A549 (cell line): ENCODE results near the gene CRADD. TPM values are rescaled to one million over a fixed set of nuclear protein-coding genes. Genes with fewer than 3 reads are reported as not detected.

ENCODE experiments used
- ATAC-seq, 2 experiments: fragments of 200-7000 bp in 1 of 2; fragments of >200 bp in 1 of 2; cut with Nextera tagmentation in 1 of 2; cut with Tn5 transposase in 1 of 2; 3 replicates each; pipeline versions ENCODE4 v1.8.0 to v1.9.1; 2018 to 2020; ENCODE audit warnings: mild to moderate bottlenecking in 1 of 2, moderate library complexity in 1 of 2
- CTCF ChIA-PET: fragments of 300-600 bp; sonication (Branson Sonifier 250); formaldehyde crosslinking; extraction: SDS; loops from one replicate; lab custom pipeline; 2021; ENCODE audit warnings: antibody characterized with exemption, inconsistent platforms; lab: Yijun Ruan, JAX
- POLR2A ChIA-PET: fragments of 350-600 bp; formaldehyde crosslinking; extraction: SDS; loops from one replicate; lab custom pipeline; 2021; ENCODE audit warnings: antibody characterized with exemption, inconsistent platforms; lab: Yijun Ruan, JAX
- DNase-seq, 2 experiments: peaks; one replicate each; pipeline versions ENCODE4 v3.0.0 to v3.0.0-alpha.2; 2011 to 2016; ENCODE audit warnings: low read depth in 1 of 2, low spot score in 1 of 2
- FAIRE-seq: peaks from 2 replicates; lab custom pipeline; 2011; peaks lifted over from hg19 to GRCh38; lab: Jason Lieb, UNC
- H3K27ac ChIP-seq, 2 experiments: fragments of >200 bp; sonication (Bioruptor Twin); formaldehyde crosslinking; 3 replicates each; pipeline ENCODE4 v1.5.1; 2016 to 2017
- H3K4me1 ChIP-seq: fragments of >200 bp; sonication (Bioruptor Twin); formaldehyde crosslinking; 3 replicates; pipeline ENCODE4 v1.6.1; 2016
- H3K4me2 ChIP-seq: fragments of >200 bp; sonication (Bioruptor Twin); formaldehyde crosslinking; 3 replicates; pipeline ENCODE4 v1.6.1; 2016
- H3K4me3 ChIP-seq: fragments of >200 bp; sonication (Bioruptor Twin); formaldehyde crosslinking; 3 replicates; pipeline ENCODE4 v1.5.1; 2016
- H3K9me3 ChIP-seq: fragments of >200 bp; sonication (Bioruptor Twin); formaldehyde crosslinking; 3 replicates; pipeline ENCODE4 v1.6.1; 2016
- BCL3 ChIP-seq: fragments of >200 bp; sonication (Bioruptor Twin); formaldehyde crosslinking; IDR thresholded peaks from 3 replicates; pipeline ENCODE4 v1.6.1; 2016
- BHLHE40 ChIP-seq: IDR thresholded peaks from 2 replicates; pipeline ENCODE4 v1.6.1; 2012; ENCODE audit warnings: low read depth, low read length, inconsistent platforms
- CBX2 ChIP-seq: fragments of 200-600 bp; sonication (generic); IDR thresholded peaks from 2 replicates; pipeline ENCODE4 v1.6.1; 2016; ENCODE audit warnings: low read depth, mild to moderate bottlenecking, borderline replicate concordance
- CBX8 ChIP-seq: fragments of 200-600 bp; sonication (generic); IDR thresholded peaks from 2 replicates; pipeline ENCODE4 v1.6.1; 2016
- CEBPB ChIP-seq, 2 experiments: fragments of >200 bp in 1 of 2; sonication (Bioruptor Twin) in 1 of 2; formaldehyde crosslinking in 1 of 2; IDR thresholded peaks; 2 replicates each; pipeline ENCODE4 v1.6.1; 2012 to 2016
- ESRRA ChIP-seq: fragments of 150-350 bp; IDR thresholded peaks from 2 replicates; pipeline ENCODE4 v1.6.1; 2014; ENCODE audit warnings: mild to moderate bottlenecking, low read length, borderline replicate concordance
- FOSL2 ChIP-seq, 2 experiments: fragments of 450-650 bp in 1 of 2; fragments of >200 bp in 1 of 2; sonication (Bioruptor Twin) in 1 of 2; formaldehyde crosslinking; IDR thresholded peaks; 2 replicates each; pipeline versions ENCODE4 v1.5.0 to v1.6.1; 2016 to 2020; ENCODE audit warnings: mild to moderate bottlenecking in 1 of 2, moderate library complexity in 1 of 2
- FOXS1 ChIP-seq: fragments of 250-450 bp; sonication (Bioruptor Pico); IDR thresholded peaks from 2 replicates; pipeline ENCODE4 v1.5.0; 2020; ENCODE audit warnings: mild to moderate bottlenecking, moderate library complexity
- HDAC2 ChIP-seq: fragments of 200-600 bp; sonication (generic); IDR thresholded peaks from 2 replicates; pipeline ENCODE4 v1.6.1; 2016
- HES2 ChIP-seq: fragments of >200 bp; sonication (Bioruptor Twin); formaldehyde crosslinking; IDR thresholded peaks from 2 replicates; pipeline ENCODE4 v1.6.1; 2016
- HEYL ChIP-seq: fragments of 250-450 bp; sonication (Bioruptor Pico); IDR thresholded peaks from 2 replicates; pipeline ENCODE4 v1.8.0; 2021; ENCODE audit warnings: mild to moderate bottlenecking, moderate library complexity
- HOXB5 ChIP-seq: fragments of 250-450 bp; sonication (Bioruptor Pico); IDR thresholded peaks from 2 replicates; pipeline ENCODE4 v1.5.0; 2020; ENCODE audit warnings: mild to moderate bottlenecking, moderate library complexity
- JUN ChIP-seq, 2 experiments: fragments of >200 bp; sonication (Bioruptor Twin); formaldehyde crosslinking; IDR thresholded peaks; 2 replicates in 1 of 2; 3 replicates in 1 of 2; pipeline ENCODE4 v1.6.1; 2016 to 2017
- JUNB ChIP-seq: fragments of >200 bp; sonication (Bioruptor Twin); formaldehyde crosslinking; IDR thresholded peaks from 2 replicates; pipeline ENCODE4 v1.6.1; 2016
- KDM1A ChIP-seq: fragments of 200-600 bp; sonication (generic); IDR thresholded peaks from 2 replicates; pipeline ENCODE4 v1.6.1; 2016; ENCODE audit warnings: low read depth, mild to moderate bottlenecking
- KDM5A ChIP-seq: fragments of 200-600 bp; sonication (generic); IDR thresholded peaks from 2 replicates; pipeline ENCODE4 v1.6.1; 2016; ENCODE audit warnings: antibody characterized with exemption, mild to moderate bottlenecking
- MAFK ChIP-seq: fragments of 450-650 bp; IDR thresholded peaks from 2 replicates; pipeline ENCODE4 v1.6.1; 2014; ENCODE audit not compliant: partially characterized antibody
- MAZ ChIP-seq: fragments of 150-350 bp; IDR thresholded peaks from 2 replicates; pipeline ENCODE4 v1.6.1; 2014; ENCODE audit warnings: antibody characterized with exemption, low read depth, low read length, borderline replicate concordance
- PHF8 ChIP-seq: fragments of 200-600 bp; sonication (generic); IDR thresholded peaks from 2 replicates; pipeline ENCODE4 v1.6.1; 2016; ENCODE audit warnings: low read depth, mild to moderate bottlenecking, antibody characterized with exemption, moderate library complexity, borderline replicate concordance
- POLR2A ChIP-seq: IDR thresholded peaks from 2 replicates; pipeline ENCODE4 v1.6.1; 2012; ENCODE audit warnings: mild to moderate bottlenecking, low read length
- RFX5 ChIP-seq: fragments of 450-650 bp; IDR thresholded peaks from 2 replicates; pipeline ENCODE4 v1.7.1; 2014; ENCODE audit warnings: antibody characterized with exemption, mild to moderate bottlenecking, moderate library complexity
- SMC3 ChIP-seq: fragments of >200 bp; sonication (Bioruptor Twin); formaldehyde crosslinking; IDR thresholded peaks from 3 replicates; pipeline ENCODE4 v1.6.1; 2018; ENCODE audit warnings: inconsistent platforms
- TP53 ChIP-seq: fragments of 250-450 bp; sonication (Bioruptor Pico); IDR thresholded peaks from 2 replicates; pipeline ENCODE4 v1.5.0; 2021; ENCODE audit warnings: mild to moderate bottlenecking, moderate library complexity
- USF2 ChIP-seq: fragments of 450-650 bp; IDR thresholded peaks from 2 replicates; pipeline ENCODE4 v1.6.1; 2014; ENCODE audit warnings: antibody characterized with exemption
- WGBS: methylation state at CpG from one replicate; pipeline ENCODE4 v1.1.6; 2017; ENCODE audit errors: missing lambda C conversion rate; 5-methylcytosine and 5-hydroxymethylcytosine counted together
- polyA plus RNA-seq, 4 experiments: library from polyadenylated mRNA; depleted of rRNA in 3 of 4; stranded (reverse); fragments of >200 nt; fragmentation: RNase III in 1 of 4; extraction: RNeasy Plus Mini Kit Qiagen cat#74134 plus additional on column Dnase treatment in 1 of 4; gene quantifications; 2 replicates in 3 of 4; 3 replicates in 1 of 4; pipeline ENCODE4 v1.2.3, GENCODE V29; 2011 to 2017
- TF ChIP-seq, protein P1 (sequence below): fragments of 150-350 bp; IDR thresholded peaks from 2 replicates; pipeline ENCODE4 v1.6.1; 2014; ENCODE audit warnings: low read depth, mild to moderate bottlenecking, low read length

CRADD gene
- polyA plus RNA-seq, 2 of the 4 experiments (the other 2 are of a cell fraction): 13.2 to 23.0 TPM

DNA sequence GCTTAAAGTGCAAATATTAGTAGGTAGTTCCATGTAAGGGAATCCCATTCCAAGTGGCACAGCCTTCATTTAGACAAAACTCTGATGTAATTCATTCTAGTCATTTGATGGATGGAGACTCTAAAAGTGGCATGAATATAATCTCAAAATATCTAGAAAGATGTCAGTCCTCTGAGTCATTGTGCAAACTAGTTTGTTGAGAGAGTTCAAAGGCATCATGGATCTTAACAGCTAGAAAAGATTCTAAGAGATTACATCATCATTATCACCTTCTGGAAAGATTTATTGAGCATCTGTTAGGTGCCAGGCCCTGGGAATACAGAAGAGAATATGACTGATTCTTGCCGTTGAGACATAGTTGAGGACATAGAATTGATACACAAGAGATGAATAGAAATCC lies 30.7 kb downstream of the CRADD start (continued):
- TF ChIP-seq CEBPB (IDR thresholded peaks at IDR 0.05) (peak in 1 of 2 experiments; percentile 26; a peak in 1 of 4 replicates), POLR2A (no peak), MAFK (no peak), PHF8 (no peak), HOXB5 (no peak), JUN (IDR thresholded peaks at IDR 0.05) (0 out of 5 replicates have a peak, but pooled peaks of 1 of the 2 experiments have one; percentile 26), RFX5 (no peak), SMC3 (no peak), HDAC2 (no peak), FOXS1 (CRISPR knock-in tag) (no peak), HEYL (CRISPR knock-in tag) (no peak), ESRRA (no peak), MAZ (no peak), CBX2 (no peak), FOSL2 (IDR thresholded peaks at IDR 0.05) (peak; percentile 65), FOSL2 (CRISPR knock-in tag; IDR thresholded peaks at IDR 0.05) (peak; percentile 64), BHLHE40 (no peak), JUNB (peak; percentile 66; the same call in 1 of the 2 replicates), KDM5A (no peak), USF2 (no peak), BCL3 (no peak), TP53 (CRISPR knock-in tag) (no peak)

DNA sequence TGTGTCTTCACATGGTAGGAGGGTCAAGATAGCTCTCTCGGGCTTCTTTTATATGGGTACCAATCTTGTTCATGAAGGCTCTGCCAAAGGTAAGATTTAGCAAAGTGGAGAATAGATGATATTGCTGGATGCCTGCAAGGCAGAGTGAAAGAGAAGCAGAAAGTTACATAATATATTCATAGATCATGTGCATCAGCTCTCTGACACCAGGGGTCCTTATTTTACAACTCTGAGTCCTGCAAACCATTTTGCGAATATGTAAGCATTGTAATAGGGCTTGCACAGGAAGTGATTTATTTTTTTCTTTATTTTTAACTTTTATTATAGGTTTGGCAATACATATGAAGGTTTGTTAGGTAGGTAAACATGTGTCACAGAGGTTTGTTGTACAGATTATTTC lies 31.8 kb downstream of the CRADD start:
- FAIRE-seq (no peak), ATAC-seq (no peak), DNase-seq (no peak)
- ChIA-PET POLR2A (no interaction called here), CTCF (interaction anchor here (1.0 to 1.3 kb wide), 3 partner anchors 33 to 393 kb away, joined by 3 read pairs; no protein-coding TSS in a partner anchor)
- Histone ChIP-seq H3K4me3 (no peak overlapping the region), H3K4me2 (no peak overlapping the region), H3K4me1 (peaks cover 26% of the 10 kb centered on the region; the same call in 2 of the 3 replicates), H3K9me3 (peaks cover 18% of the 10 kb centered on the region), H3K27ac (peak overlapping the region in 1 of 2 experiments; percentile 40; a peak in 1 of 6 replicates)
- 92% methylated on average over 2 of the region's 2 CpGs for WGBS
- TF ChIP-seq HES2 (no peak), JUNB (no peak), MAZ (no peak), CBX8 (no peak), HOXB5 (no peak), KDM1A (no peak)
- TF ChIP-seq, protein P1, sequence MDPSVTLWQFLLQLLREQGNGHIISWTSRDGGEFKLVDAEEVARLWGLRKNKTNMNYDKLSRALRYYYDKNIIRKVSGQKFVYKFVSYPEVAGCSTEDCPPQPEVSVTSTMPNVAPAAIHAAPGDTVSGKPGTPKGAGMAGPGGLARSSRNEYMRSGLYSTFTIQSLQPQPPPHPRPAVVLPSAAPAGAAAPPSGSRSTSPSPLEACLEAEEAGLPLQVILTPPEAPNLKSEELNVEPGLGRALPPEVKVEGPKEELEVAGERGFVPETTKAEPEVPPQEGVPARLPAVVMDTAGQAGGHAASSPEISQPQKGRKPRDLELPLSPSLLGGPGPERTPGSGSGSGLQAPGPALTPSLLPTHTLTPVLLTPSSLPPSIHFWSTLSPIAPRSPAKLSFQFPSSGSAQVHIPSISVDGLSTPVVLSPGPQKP: no peak
